ENCODE measurements around the gene TRIM47.

- TF ChIP-seq NR2F2 (IDR thresholded peaks at IDR 0.05) = no peak
- TF ChIP-seq CTCF (IDR thresholded peaks at IDR 0.05; ENCODE audit: low read depth, low read length, missing input control) = no peak
- TF ChIP-seq GABPA (IDR thresholded peaks at IDR 0.05 in 1 of 2, conservative IDR thresholded peaks at IDR 0.05 in 1 of 2) = no peak
- TF ChIP-seq ATF3 (IDR thresholded peaks at IDR 0.05) = no peak
- no peak for TF ChIP-seq JUND (IDR thresholded peaks at IDR 0.05)
- no peak for TF ChIP-seq ZBTB33 (IDR thresholded peaks at IDR 0.05)
- TF ChIP-seq REST (IDR thresholded peaks at IDR 0.05) = no peak
- TF ChIP-seq SP1 (IDR thresholded peaks at IDR 0.05) = no peak
- no peak for TF ChIP-seq YY1 (IDR thresholded peaks at IDR 0.05)
- TF ChIP-seq RAD21 (IDR thresholded peaks at IDR 0.05) = no peak
- TF ChIP-seq MAX (IDR thresholded peaks at IDR 0.05) = no peak
Measured at GRCh38 chr17:75895370-75896155, 17.2 kb upstream of the TRIM47 start.
